ENCODE measurements around the gene TMEM14A.
A peak's percentile ranks its signal among the peaks of the same experiment; 100 is the strongest.
"Not testable (repeated sequence)": the region's sequence is repeated elsewhere in the genome, so short reads cannot be mapped to it uniquely, and the experiment has no call there.

The TMEM14A gene

DNA sequence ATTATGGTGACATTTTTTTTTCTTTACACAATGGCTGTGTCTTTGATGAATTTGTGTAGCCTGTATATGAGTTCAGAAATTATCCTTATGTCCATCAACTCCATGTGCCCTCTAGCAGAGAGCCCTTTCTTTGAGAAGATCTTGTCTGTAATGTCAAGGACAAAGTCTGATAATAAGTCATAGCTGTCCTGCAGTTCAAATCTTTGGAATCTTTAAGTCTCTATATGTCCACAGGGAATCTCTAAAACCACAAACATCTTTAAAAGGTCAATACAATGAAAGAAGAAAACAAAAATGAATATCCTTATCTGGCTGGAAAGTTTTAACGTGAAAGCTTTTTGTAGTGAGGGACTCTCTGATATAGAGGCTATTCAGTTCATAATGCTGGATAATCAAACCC lies 16.9 kb upstream of the TMEM14A start:
- Histone ChIP-seq H4K20me1 (no peaks in the 10 kb centered on the region), H3K4me3 (no peak overlapping the region)
- TF ChIP-seq Cebpa-rat (IDR thresholded peaks at IDR 0.05), result no peak

DNA sequence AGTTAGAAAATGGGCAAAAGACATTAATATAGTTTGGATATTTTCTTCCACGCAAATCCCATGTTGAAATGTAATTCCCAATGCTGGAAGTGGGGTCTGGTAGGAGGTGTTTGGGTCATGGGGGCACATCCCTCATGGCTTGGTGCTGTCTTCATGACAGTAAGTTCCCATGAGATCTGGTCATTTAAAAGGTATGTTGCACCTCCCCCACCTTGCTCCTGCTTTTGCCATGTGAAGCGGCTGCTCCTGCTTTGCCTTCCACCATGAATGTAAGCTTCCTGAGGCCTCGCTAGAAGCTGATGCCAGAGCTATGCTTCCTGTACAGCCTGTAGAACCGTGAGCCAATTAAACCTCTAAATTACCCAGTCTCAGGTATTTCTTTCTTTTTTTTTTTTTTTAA lies 16.3 kb upstream of the TMEM14A start:
- Histone ChIP-seq H3K4me3 (no peak overlapping the region), H3K27ac (no peak overlapping the region), H3K36me3 (no peaks in the 10 kb centered on the region), H3K27me3 (no peaks in the 10 kb centered on the region), H3K9ac (no peak overlapping the region), H3K4me1 (peaks cover 14% of the 10 kb centered on the region; the same call in 1 of the 2 replicates), H3K9me3 (peaks cover 23% of the 10 kb centered on the region), H4K20me1 (no peaks in the 10 kb centered on the region), H3K4me2 (no peak overlapping the region)
- no peak for TF ChIP-seq Cebpa-rat (IDR thresholded peaks at IDR 0.05)

More for the DNA sequence above, 16.9 kb upstream of the TMEM14A start:
- H3K9me3 ChIP-seq, result peaks cover 23% of the 10 kb centered on the region
- H3K9ac ChIP-seq, result no peak overlapping the region
- no peak overlapping the region for H3K27ac ChIP-seq
- peaks cover 14% of the 10 kb centered on the region; the same call in 1 of the 2 replicates for H3K4me1 ChIP-seq
- no peak overlapping the region for H3K4me2 ChIP-seq
- no peaks in the 10 kb centered on the region for H3K36me3 ChIP-seq
- no peaks in the 10 kb centered on the region for H3K27me3 ChIP-seq

DNA sequence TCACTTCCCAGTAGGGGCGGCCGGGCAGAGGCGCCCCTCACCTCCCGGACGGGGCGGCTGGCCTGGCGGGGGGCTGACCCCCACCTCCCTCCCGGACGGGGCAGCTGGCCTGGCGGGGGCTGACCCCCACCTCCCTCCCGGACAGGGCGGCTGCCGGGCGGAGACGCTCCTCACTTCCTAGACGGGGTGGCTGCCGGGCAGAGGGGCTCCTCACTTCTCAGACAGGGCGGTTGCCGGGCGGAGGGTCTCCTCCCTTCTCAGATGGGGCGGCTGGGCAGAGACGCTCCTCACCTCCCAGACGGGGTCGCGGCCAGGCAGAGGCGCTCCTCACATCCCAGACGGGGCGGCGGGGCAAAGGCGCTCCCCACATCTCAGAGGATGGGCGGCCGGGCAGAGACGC lies 15.0 kb upstream of the TMEM14A start:
- H3K36me3 ChIP-seq, result not testable (repeated sequence)

DNA sequence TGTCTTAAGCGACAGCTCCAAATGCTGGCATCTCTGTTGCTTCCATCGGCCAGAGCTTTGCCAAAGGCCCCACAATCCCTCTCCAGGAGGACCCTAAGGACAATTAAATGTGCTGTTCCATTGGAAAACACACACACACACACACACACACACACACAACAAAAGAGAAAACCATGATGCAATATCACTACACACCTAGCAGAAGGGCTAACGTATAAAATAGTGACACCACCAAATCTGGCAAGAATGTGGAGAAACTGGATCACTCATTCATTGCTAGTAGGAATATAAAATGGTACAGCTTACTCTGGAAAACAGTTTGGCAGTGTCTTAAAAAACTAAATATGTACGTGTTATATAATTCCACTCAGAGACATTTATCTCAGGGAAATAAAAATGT lies 13.0 kb upstream of the TMEM14A start:
- no peak for TF ChIP-seq Cebpa-rat (IDR thresholded peaks at IDR 0.05)
- Histone ChIP-seq H3K36me3 (no peaks in the 10 kb centered on the region), H3K9me3 (peaks cover 23% of the 10 kb centered on the region), H3K4me1 (peaks cover 26% of the 10 kb centered on the region), H3K9ac (no peak overlapping the region), H3K4me3 (no peak overlapping the region), H3K4me2 (no peak overlapping the region), H3K27ac (no peak overlapping the region), H4K20me1 (no peaks in the 10 kb centered on the region), H3K27me3 (no peaks in the 10 kb centered on the region)

More for the DNA sequence above, 15.0 kb upstream of the TMEM14A start:
- H3K9ac ChIP-seq, H3K27me3 ChIP-seq, H4K20me1 ChIP-seq, H3K27ac ChIP-seq, H3K4me2 ChIP-seq, H3K4me3 ChIP-seq: not testable (repeated sequence)
- Histone ChIP-seq H3K9me3 (peaks cover 23% of the 10 kb centered on the region), H3K4me1 (peaks cover 20% of the 10 kb centered on the region)

DNA sequence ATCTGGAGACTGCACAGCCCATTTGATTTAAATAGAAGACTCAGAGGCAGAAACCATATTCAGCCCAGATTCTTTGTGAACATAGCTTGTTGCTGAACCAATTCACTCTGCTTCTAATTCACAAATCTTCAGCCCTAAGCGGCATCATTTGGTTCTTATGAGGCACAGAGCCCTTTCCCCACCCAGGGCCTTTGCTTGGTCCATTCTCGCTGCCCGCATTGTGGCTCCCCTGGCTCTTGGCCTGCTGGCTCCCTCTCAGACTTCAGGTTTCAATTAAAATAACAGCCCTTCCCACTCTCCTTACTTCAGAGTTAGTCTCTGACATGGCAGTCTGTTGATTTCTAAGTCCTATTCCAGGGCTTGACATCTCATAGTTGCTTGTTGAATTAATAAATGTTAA lies 9.4 kb upstream of the TMEM14A start:
- TF ChIP-seq Cebpa-rat (IDR thresholded peaks at IDR 0.05), result no peak
- peaks cover 15% of the 10 kb centered on the region for H3K9me3 ChIP-seq
- H3K36me3 ChIP-seq, result peaks cover 6% of the 10 kb centered on the region; the same call in 1 of the 2 replicates
- peak overlapping the region; percentile 20; the same call in 1 of the 2 replicates for H3K4me2 ChIP-seq
- H4K20me1 ChIP-seq, result peaks cover 12% of the 10 kb centered on the region
- no peak overlapping the region for H3K9ac ChIP-seq
- H3K4me1 ChIP-seq, result peaks cover 49% of the 10 kb centered on the region
- no peak overlapping the region for H3K27ac ChIP-seq
- H3K27me3 ChIP-seq, result no peaks in the 10 kb centered on the region
- H3K4me3 ChIP-seq, result no peak overlapping the region

DNA sequence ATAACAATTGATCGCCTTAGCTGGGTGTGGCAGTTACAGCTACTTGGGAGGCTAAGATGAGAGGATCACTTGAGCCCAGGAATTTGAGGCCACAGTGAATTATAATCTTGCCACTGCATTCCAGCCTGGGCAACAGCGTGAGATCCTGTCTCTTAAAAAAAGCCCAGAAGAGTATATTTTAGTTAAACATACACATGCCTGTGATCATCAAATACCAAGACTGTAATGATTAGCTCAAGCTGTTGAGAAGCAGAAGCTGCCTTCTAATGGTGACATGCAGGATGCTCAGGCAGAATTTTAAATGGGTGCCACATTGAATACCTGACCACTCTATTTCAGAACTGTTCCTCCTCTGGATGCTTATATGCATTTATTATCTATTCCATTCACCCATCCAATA lies 8.9 kb upstream of the TMEM14A start:
- Histone ChIP-seq H3K4me1 (peaks cover 54% of the 10 kb centered on the region), H3K4me3 (no peak overlapping the region), H3K9ac (no peak overlapping the region), H4K20me1 (peaks cover 17% of the 10 kb centered on the region), H3K27me3 (no peaks in the 10 kb centered on the region), H3K27ac (no peak overlapping the region), H3K36me3 (peaks cover 11% of the 10 kb centered on the region; the same call in 1 of the 2 replicates), H3K4me2 (no peak overlapping the region; the same call in 1 of the 2 replicates), H3K9me3 (peaks cover 10% of the 10 kb centered on the region)
- TF ChIP-seq Cebpa-rat (IDR thresholded peaks at IDR 0.05), result no peak

DNA sequence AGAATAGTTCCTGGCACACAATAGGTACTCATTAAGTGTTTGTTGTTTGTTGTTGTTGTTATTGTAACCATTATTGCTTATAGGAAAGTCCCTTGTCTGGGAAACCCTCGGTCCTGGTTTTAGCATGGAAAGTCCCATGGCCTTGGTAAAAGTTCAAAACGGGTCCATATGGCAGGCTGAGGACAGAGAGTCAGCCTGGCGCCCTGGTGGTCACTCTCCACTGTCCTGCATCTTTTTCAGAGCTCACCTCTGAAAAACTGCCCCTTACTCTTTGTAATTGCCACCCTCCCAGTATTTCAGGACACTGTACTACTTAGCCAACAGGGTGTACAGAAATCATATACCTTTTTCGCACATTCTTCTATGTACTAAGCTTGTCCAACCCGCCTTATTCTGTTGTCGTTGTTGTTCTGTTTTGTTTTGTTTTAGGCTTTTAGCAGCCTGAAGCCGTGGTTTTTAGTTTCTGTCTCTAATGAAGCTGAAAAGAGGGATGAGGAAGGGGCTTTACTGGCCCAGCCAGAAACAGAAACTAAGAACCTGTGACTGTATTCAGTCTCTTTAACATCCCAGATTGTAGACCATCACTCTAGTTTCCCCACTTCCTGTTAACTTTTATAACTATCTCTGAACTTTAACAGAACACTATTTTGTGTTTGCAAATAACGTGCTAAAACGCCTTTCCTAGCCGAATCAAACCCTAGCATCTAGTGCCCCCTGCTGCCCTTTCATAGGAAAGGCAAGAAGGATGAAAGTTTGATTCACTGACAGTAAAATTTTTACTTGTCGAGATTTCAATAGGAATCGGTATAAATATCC lies 7.6 kb upstream of the TMEM14A start:
- no peak for TF ChIP-seq Cebpa-rat (IDR thresholded peaks at IDR 0.05)
- peaks cover 18% of the 10 kb centered on the region for H4K20me1 ChIP-seq

DNA sequence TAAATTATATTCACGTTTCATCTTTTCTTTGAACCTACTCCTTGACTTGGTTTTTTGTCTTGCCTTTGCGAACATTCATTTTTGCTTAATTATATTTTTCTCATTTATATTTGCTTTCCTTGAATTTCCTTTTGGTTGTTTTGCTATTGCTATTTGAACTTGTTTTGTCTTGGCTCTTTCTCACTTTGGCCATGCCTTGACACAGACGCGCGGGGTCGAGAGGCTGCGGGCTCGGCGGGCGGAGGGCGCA lies 7.1 kb upstream of the TMEM14A start:
- Histone ChIP-seq H3K4me1 (peaks cover 68% of the 10 kb centered on the region), H3K27ac (peak overlapping the region; percentile 87)
- TF ChIP-seq Cebpa-rat (IDR thresholded peaks at IDR 0.05), result no peak

More for the DNA sequence above, 7.6 kb upstream of the TMEM14A start:
- no peaks in the 10 kb centered on the region for H3K9me3 ChIP-seq
- peak overlapping the region; percentile 87 for H3K27ac ChIP-seq
- H3K4me1 ChIP-seq, result peaks cover 65% of the 10 kb centered on the region
- peaks cover 14% of the 10 kb centered on the region; the same call in 1 of the 2 replicates for H3K36me3 ChIP-seq
- peak overlapping the region; percentile 91 for H3K4me2 ChIP-seq
- H3K27me3 ChIP-seq, result no peaks in the 10 kb centered on the region
- H3K4me3 ChIP-seq, result peak overlapping the region; percentile 91
- H3K9ac ChIP-seq, result peak overlapping the region; percentile 94

DNA sequence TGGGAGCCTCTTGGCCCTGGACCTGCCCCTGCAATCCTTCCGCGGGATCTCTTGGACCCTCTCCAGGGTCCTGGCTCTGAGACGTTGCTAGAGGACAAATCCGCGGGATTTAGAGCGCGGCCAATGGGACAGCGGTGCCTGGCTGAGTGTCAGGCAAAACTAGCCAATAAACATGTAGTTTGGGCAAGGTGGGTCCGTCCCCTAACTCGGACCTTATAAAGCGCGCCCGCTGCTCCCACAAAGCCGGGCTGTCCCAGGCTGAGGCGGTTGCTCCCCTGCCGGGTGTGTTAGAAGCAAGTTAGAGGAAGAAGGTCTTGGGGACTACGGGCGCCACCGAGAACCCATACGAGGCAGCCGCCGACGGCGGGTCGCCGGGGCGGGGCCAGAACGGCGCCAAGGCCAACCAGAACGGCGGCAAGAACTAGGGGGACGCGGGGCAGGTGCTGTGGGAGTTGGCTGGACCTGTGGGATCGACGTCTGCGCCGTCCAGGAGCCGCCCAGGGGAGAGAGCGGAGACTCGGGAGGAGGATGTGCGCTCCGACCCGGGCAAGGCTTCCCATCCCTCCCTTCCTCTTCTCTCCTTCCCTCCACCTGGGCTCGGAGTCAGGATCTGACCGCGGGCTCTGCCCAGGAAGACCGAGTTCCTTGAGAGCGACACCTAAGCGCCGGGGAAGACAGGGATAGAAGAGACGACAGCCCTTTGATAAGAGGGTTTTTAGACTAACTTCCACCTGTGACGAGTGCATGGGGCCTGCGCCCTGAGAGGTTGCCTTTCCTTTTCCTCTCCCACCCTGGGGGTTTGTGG lies 6.5 kb upstream of the TMEM14A start:
- Histone ChIP-seq H3K4me2 (peak overlapping the region; percentile 91), H3K9me3 (no peaks in the 10 kb centered on the region), H3K4me3 (peak overlapping the region; percentile 91), H3K27me3 (no peaks in the 10 kb centered on the region), H3K4me1 (peaks cover 70% of the 10 kb centered on the region), H3K9ac (peak overlapping the region; percentile 94), H3K27ac (peak overlapping the region; percentile 87), H4K20me1 (peaks cover 18% of the 10 kb centered on the region), H3K36me3 (peaks cover 21% of the 10 kb centered on the region; the same call in 1 of the 2 replicates)
- TF ChIP-seq Cebpa-rat (IDR thresholded peaks at IDR 0.05), result no peak

More for the DNA sequence above, 7.1 kb upstream of the TMEM14A start:
- Histone ChIP-seq H3K4me2 (peak overlapping the region; percentile 91), H3K9ac (peak overlapping the region; percentile 94), H4K20me1 (peaks cover 18% of the 10 kb centered on the region), H3K27me3 (no peaks in the 10 kb centered on the region), H3K36me3 (peaks cover 17% of the 10 kb centered on the region; the same call in 1 of the 2 replicates), H3K4me3 (peak overlapping the region; percentile 91), H3K9me3 (no peaks in the 10 kb centered on the region)

All from BLaER1 (cell line).